Aorta (tissue), 5 donors: Measurements from ENCODE around the gene SAXO1. TPM values are rescaled to one million over a fixed set of nuclear protein-coding genes. Genes with fewer than 3 reads are reported as not detected.
A peak's percentile ranks its signal among the peaks of the same experiment; 100 is the strongest.
"Not testable (repeated sequence)": the region's sequence is repeated elsewhere in the genome, so short reads cannot be mapped to it uniquely, and the experiment has no call there.

Experiments used
- ATAC-seq: fragments of 200-7000 bp; cut with Tn5 transposase; one replicate; pipeline ENCODE4 v1.9.1; 2022; ENCODE audit warnings: moderate library complexity; ENCODE audit not compliant: low FRiP score
- DNase-seq, 2 donors: peaks; one replicate each; pipeline ENCODE4 v3.0.0-alpha.2; 2020
- H3K27ac ChIP-seq, 2 donors: one replicate each; pipeline ENCODE4 v1.5.1; 2013; ENCODE audit warnings: low read length in 2 of 2, mild to moderate bottlenecking in 2 of 2, moderate library complexity in 2 of 2, control low read depth in 1 of 2, inconsistent platforms in 1 of 2, low read depth in 1 of 2
- H3K27me3 ChIP-seq, 2 donors: one replicate each; pipeline ENCODE4 v1.6.1; 2013; ENCODE audit warnings: control low read depth in 1 of 2, low read length in 1 of 2, mild to moderate bottlenecking in 1 of 2, moderate library complexity in 1 of 2; ENCODE audit not compliant: insufficient read depth in 2 of 2, control insufficient read depth in 1 of 2
- H3K36me3 ChIP-seq, 2 donors: one replicate each; pipeline ENCODE4 v1.6.1; 2013; ENCODE audit warnings: control low read depth in 1 of 2, low read length in 1 of 2, mild to moderate bottlenecking in 1 of 2; ENCODE audit not compliant: insufficient read depth in 2 of 2, control insufficient read depth in 1 of 2
- H3K4me1 ChIP-seq, 2 donors: one replicate each; pipeline ENCODE4 v1.6.1; 2013; ENCODE audit warnings: low read length in 2 of 2, control low read depth in 1 of 2, mild to moderate bottlenecking in 1 of 2, moderate library complexity in 1 of 2; ENCODE audit not compliant: insufficient read depth in 2 of 2, control insufficient read depth in 1 of 2
- H3K4me3 ChIP-seq, 2 donors: one replicate each; pipeline ENCODE4 v1.5.1; 2013; ENCODE audit warnings: low read length in 2 of 2, control low read depth in 1 of 2, mild to moderate bottlenecking in 1 of 2
- H3K9me3 ChIP-seq: one replicate; pipeline ENCODE4 v1.6.1; 2013; ENCODE audit warnings: mild to moderate bottlenecking, low read length; ENCODE audit not compliant: control insufficient read depth
- WGBS, 2 donors: extraction: QIAGEN DNeasy Blood & Tissue Kit; methylation state at CpG; one replicate each; pipeline ENCODE4 v1.1.7; 2013; 5-methylcytosine and 5-hydroxymethylcytosine counted together
- intact Hi-C, 2 donors: fragments of 100-400 bp; cut with DNase I; formaldehyde crosslinking; loops; one replicate each; pipeline versions ENCODE4 v1.14.2 to v1.15.0; 2022
- polyA plus RNA-seq, 2 donors: library from polyadenylated mRNA; stranded (reverse); fragments of 200-250 nt; gene quantifications; one replicate each; pipeline ENCODE4 v1.2.3, GENCODE V29; 2013
- total RNA-seq, 2 donors: library from RNA; stranded (reverse); fragmentation: NEBNext Ultra II Directional; extraction: Animal tissue kit (Norgen Biotek cat#: 25700); gene quantifications; one replicate each; pipeline ENCODE4 v1.2.1, GENCODE V29; 2021
- donor health status: healthy with polysubstance abuse.
- donor health status: Bipolar disorder and iron deficiency.
- donor health status: DM: no; HTN: no; CAD: no.
- donor health status: DM: no; HTN: no; CAD: no.
- donor health status: DM: yes; HTN: yes; CAD: no.

Gene SAXO1
- total and polyA plus RNA-seq, 4 donors, result 0.24 to 0.29 TPM; not detected in 2

- Histone ChIP-seq H3K27me3 (no peaks in the 10 kb centered on the region), H3K4me1 (no peaks in the 10 kb centered on the region), H3K36me3 (no peaks in the 10 kb centered on the region), H3K27ac (no peak overlapping the region), H3K4me3 (no peak overlapping the region), H3K9me3 (no peaks in the 10 kb centered on the region)
- intact Hi-C loops, result no loop called here
- DNase-seq (no peak), ATAC-seq (no peak)
- WGBS, 2 donors, result 72 to 75% methylated on average over 2 of the region's 2 CpGs
Observed at GRCh38 chr9:18935541-18935940, 97.5 kb downstream of the SAXO1 start.

DNA sequence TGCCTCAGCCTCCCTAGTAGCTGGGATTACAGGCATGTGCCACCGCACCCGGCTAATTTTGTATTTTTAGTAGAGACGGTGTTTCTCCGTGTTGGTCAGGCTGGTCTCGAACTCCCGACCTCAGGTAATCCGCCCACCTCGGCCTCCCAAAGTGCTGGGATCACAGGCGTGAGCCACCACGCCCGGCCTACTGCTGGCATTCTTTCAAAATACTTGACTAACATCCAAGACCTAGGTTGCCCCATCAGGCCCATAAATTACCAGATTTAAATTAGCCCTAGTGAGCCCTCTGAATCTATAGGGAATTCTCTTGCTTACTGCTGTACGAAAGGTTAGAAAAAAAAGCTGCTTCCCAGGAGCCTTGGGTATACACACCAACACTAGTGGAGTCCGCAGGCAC lies 102.4 kb downstream of the SAXO1 start:
- H3K4me1 ChIP-seq, H3K27ac ChIP-seq, intact Hi-C loops, H3K27me3 ChIP-seq, DNase-seq, H3K36me3 ChIP-seq, H3K4me3 ChIP-seq, ATAC-seq, H3K9me3 ChIP-seq: not testable (repeated sequence)
- 88% methylated on average over 13 of the region's 13 CpGs for WGBS, 2 donors

DNA sequence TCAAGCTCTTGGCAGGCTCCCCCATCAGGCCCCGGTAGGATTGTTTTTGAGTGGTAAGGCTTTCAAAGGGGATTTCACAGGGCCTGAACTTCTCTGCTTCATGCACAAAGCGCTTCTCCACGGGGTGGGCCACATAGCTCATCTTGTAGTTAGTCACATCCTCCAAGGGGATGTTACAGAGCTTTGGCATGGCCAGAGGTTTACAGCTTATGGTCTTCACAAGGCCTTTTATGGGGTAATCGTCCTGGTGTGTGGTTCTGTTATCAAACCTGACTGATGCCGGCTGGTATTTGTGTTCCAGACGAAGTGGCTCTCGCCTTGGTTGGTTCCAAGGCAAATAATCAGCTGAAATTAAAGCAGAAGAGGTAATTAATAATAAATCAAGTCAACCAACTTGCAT lies 104.3 kb downstream of the SAXO1 start:
- no peak for DNase-seq
- Histone ChIP-seq H3K27me3 (no peaks in the 10 kb centered on the region), H3K36me3 (no peaks in the 10 kb centered on the region), H3K9me3 (no peaks in the 10 kb centered on the region), H3K4me1 (no peaks in the 10 kb centered on the region), H3K4me3 (no peak overlapping the region), H3K27ac (no peak overlapping the region)
- no peak for ATAC-seq
- intact Hi-C loops, result no loop called here
- WGBS, 2 donors, result 51 to 55% methylated on average over 7 of the region's 7 CpGs

GRCh38 chr9:18926513-18926912 lies 106.5 kb downstream of the SAXO1 start:
- H3K27me3 ChIP-seq, result no peaks in the 10 kb centered on the region
- DNase-seq (no peak), ATAC-seq (no peak)
- no peaks in the 10 kb centered on the region for H3K36me3 ChIP-seq
- no peak overlapping the region for H3K27ac ChIP-seq
- H3K4me3 ChIP-seq, result no peak overlapping the region
- intact Hi-C loops, result no loop called here
- H3K9me3 ChIP-seq, result no peaks in the 10 kb centered on the region
- 88 to 89% methylated on average over 3 of the region's 3 CpGs for WGBS, 2 donors
- H3K4me1 ChIP-seq, result peaks cover 0 to 3% of the 10 kb centered on the region in 2 donors

DNA sequence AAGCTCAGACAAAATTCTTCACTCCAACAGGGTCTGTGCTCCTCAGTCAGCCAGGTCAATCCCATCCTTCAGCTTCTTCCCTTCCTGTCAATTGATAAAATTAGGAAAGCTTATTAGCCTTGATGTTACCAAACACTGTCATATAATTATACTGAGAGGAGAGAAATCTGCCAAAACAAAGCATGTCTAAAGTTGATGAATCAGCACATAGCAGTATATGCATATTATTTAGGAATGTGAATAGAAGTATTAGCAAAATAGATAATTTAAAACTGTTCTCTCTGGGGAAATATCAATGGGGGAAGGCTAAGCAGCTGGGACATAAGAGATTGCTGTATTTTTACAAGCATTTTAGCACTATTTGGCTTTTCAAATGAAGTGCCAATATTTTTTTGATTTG lies 107.1 kb downstream of the SAXO1 start:
- ATAC-seq (no peak), DNase-seq (no peak)
- H3K27me3 ChIP-seq, result no peaks in the 10 kb centered on the region
- no peaks in the 10 kb centered on the region for H3K36me3 ChIP-seq
- H3K4me3 ChIP-seq, result no peak overlapping the region
- intact Hi-C loops, result no loop called here
- no peaks in the 10 kb centered on the region for H3K9me3 ChIP-seq
- H3K27ac ChIP-seq, result no peak overlapping the region
- peaks cover 0 to 3% of the 10 kb centered on the region in 2 donors for H3K4me1 ChIP-seq

GRCh38 chr9:18923671-18924430 lies 109.2 kb downstream of the SAXO1 start:
- Histone ChIP-seq H3K4me1 (peaks cover 0 to 3% of the 10 kb centered on the region in 2 donors), H3K9me3 (no peaks in the 10 kb centered on the region), H3K27ac (no peak overlapping the region), H3K4me3 (no peak overlapping the region), H3K27me3 (no peaks in the 10 kb centered on the region), H3K36me3 (no peaks in the 10 kb centered on the region)
- ATAC-seq (no peak), DNase-seq (no peak)
- WGBS, 2 donors, result 95 to 97% methylated on average over 6 of the region's 6 CpGs
- intact Hi-C loops, result no loop called here

DNA sequence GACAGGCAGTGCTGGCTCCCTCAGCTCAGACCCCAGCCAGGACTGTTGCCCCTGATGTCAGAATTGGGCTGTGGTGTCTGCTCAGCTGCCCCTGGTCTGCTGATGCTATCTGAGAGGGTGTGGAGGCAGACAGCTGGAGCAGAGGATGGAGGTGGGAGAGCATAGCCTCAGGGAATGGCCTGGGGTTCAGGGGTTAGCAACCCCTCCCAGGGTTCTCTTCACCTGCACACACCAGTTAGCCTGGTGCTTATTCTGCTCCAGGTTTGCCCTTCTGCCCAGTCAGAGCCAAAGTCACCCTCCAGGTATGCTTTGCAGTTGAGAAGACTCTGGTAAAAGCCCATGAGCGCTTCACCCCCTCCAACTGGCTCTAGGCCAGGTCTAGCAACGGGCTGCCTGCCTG lies 109.8 kb downstream of the SAXO1 start:
- H3K9me3 ChIP-seq, result no peaks in the 10 kb centered on the region
- 41 to 45% methylated on average over 2 of the region's 2 CpGs for WGBS, 2 donors
- H3K36me3 ChIP-seq, result no peaks in the 10 kb centered on the region
- no peak overlapping the region for H3K27ac ChIP-seq
- DNase-seq (no peak), ATAC-seq (no peak)
- H3K27me3 ChIP-seq, result no peaks in the 10 kb centered on the region
- H3K4me3 ChIP-seq, result no peak overlapping the region
- peaks cover 0 to 3% of the 10 kb centered on the region in 2 donors for H3K4me1 ChIP-seq
- intact Hi-C loops, result no loop called here

- ATAC-seq (no peak), DNase-seq (no peak)
- Histone ChIP-seq H3K4me1 (peaks cover 0 to 3% of the 10 kb centered on the region in 2 donors), H3K27ac (peak overlapping the region in 1 of 2 donors; percentile 78), H3K9me3 (no peaks in the 10 kb centered on the region), H3K27me3 (no peaks in the 10 kb centered on the region), H3K4me3 (no peak overlapping the region), H3K36me3 (no peaks in the 10 kb centered on the region)
- intact Hi-C loops, result no loop called here
- 51 to 59% methylated on average over 8 of the region's 8 CpGs for WGBS, 2 donors
Observed at GRCh38 chr9:18922161-18922885, 110.7 kb downstream of the SAXO1 start.
